Right atrium auricular region (tissue), 2 donors: ENCODE measurements around the gene LRRTM1. TPM values are rescaled to one million over a fixed set of nuclear protein-coding genes. Genes with fewer than 3 reads are reported as not detected.

Experiments
- DNase-seq: peaks from one replicate; pipeline ENCODE4 v3.0.0-alpha.2; 2019; ENCODE audit warnings: low spot score
- H3K27ac ChIP-seq, 2 donors: fragments of 200-600 bp; sonication (generic); 1 replicate in 1 of 2; 2 replicates in 1 of 2; pipeline ENCODE4 v1.5.1; 2016 to 2019
- H3K27me3 ChIP-seq, 2 donors: fragments of 200-600 bp; sonication (generic); one replicate each; pipeline versions ENCODE4 v1.5.1 to v1.6.0; 2017 to 2019
- H3K36me3 ChIP-seq: fragments of 200-600 bp; sonication (generic); one replicate; pipeline ENCODE4 v1.5.1; 2016
- H3K4me1 ChIP-seq, 2 donors: fragments of 200-600 bp; sonication (generic); one replicate each; pipeline versions ENCODE4 v1.5.1 to v1.6.0; 2017 to 2019
- H3K4me3 ChIP-seq, 2 donors: fragments of 200-600 bp; sonication (generic); 1 replicate in 1 of 2; 2 replicates in 1 of 2; pipeline ENCODE4 v1.5.1; 2017 to 2019; ENCODE audit warnings: mild to moderate bottlenecking in 1 of 2, moderate library complexity in 1 of 2
- H3K9me3 ChIP-seq, 2 donors: fragments of 200-600 bp; sonication (generic); one replicate each; pipeline ENCODE4 v1.5.1; 2019
- total RNA-seq, 2 donors: library from RNA; depleted of rRNA; stranded (reverse); fragments of >200 nt; gene quantifications; one replicate each; pipeline ENCODE4 v1.1.0, GENCODE V29; 2016
- TF ChIP-seq, protein P1 (sequence below), 2 donors: fragments of 200-600 bp; sonication (generic); IDR thresholded peaks; one replicate each; pipeline ENCODE4 v1.5.1; 2019; ENCODE audit warnings: antibody characterized with exemption in 2 of 2

Gene LRRTM1
- total RNA-seq, 2 donors from 2014 or later = 0.31 to 0.37 TPM

DNA sequence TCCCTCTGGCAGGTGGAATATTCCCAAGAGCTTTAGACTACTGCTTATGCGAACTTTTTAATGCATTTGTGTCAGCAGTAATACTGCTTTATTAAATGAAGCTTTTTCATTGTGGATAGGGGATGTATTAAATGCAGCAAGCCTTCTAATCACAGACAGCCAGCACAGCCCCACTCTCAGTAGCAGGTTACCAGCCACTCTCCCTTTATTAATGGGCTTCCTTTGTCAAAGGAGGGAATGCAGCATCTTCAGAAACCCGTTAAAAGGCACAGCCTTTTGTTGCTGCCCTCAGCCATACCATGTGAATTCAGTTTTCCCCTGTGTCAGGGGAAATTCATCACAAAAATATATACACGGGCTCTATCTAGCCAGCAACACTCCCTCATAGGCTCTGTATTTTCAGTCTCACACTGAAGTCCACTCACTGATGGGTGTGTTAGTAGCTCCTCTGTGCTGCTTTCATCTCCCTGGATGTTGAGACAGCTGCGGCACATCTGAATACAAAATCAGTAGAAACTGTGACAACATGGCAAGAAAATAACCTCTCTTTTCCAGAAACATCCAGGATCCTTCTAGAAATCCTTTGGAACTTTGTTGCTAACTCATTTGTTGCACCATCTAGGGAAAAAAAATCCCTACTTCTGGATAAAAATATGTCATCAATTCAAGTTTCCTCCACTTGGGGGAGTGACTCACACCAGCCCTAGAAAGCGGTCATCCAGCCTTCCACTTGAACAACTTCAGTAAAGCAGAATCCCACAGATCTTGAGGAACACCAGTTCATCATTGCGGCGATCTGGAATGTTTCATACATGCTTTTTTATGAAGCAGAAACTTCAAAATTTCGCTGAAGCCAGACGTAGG is 48.4 kb downstream of the LRRTM1 start:
- Histone ChIP-seq H3K27ac (no peak overlapping the region), H3K9me3 (no peaks in the 10 kb centered on the region), H3K4me1 (no peaks in the 10 kb centered on the region), H3K27me3 (no peaks in the 10 kb centered on the region), H3K4me3 (no peak overlapping the region), H3K36me3 (no peaks in the 10 kb centered on the region)
- TF ChIP-seq, protein P1, sequence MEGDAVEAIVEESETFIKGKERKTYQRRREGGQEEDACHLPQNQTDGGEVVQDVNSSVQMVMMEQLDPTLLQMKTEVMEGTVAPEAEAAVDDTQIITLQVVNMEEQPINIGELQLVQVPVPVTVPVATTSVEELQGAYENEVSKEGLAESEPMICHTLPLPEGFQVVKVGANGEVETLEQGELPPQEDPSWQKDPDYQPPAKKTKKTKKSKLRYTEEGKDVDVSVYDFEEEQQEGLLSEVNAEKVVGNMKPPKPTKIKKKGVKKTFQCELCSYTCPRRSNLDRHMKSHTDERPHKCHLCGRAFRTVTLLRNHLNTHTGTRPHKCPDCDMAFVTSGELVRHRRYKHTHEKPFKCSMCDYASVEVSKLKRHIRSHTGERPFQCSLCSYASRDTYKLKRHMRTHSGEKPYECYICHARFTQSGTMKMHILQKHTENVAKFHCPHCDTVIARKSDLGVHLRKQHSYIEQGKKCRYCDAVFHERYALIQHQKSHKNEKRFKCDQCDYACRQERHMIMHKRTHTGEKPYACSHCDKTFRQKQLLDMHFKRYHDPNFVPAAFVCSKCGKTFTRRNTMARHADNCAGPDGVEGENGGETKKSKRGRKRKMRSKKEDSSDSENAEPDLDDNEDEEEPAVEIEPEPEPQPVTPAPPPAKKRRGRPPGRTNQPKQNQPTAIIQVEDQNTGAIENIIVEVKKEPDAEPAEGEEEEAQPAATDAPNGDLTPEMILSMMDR (IDR thresholded peaks at IDR 0.05) = peak in 1 of 2 donors; percentile 44
- no peak for DNase-seq

DNA sequence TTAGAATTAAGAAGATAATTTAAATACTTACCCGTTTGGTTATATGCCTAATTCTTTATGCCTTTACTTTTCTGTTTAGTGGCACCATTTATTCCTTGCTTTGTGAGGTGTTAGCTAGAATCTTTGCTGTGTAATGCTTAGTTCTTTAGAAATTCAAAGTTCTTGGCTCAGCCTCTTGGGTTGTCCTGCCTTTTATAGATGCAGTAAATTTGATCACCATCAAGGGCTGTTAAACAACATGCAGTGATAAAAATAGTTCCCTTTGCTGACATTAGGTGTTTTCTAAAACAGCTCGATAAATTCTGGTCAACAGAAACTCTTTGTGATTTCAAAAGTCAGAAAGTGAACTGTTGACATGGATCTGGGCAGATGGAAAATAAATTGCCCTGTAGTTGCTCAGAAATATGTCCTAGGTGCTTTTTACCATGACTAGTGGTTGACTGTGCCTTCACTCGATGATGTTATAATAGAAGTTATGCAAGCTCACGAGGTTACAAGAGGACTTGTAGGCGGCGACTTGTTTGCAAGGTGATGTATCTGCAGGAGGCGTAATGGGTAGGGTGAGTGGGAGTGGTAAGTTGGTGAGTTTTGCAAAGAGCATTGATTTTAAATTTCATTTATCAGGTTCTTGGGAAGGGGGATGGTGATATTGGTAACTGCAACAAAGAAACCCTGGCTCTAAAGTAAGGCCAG is 52.1 kb downstream of the LRRTM1 start:
- Histone ChIP-seq H3K4me1 (no peaks in the 10 kb centered on the region), H3K27me3 (no peaks in the 10 kb centered on the region)

More for the DNA sequence above, 52.1 kb downstream of the LRRTM1 start:
- TF ChIP-seq, protein P1 (IDR thresholded peaks at IDR 0.05) = no peak
- DNase-seq = no peak
- no peak overlapping the region for H3K4me3 ChIP-seq
- H3K9me3 ChIP-seq = no peaks in the 10 kb centered on the region
- H3K27ac ChIP-seq = no peak overlapping the region
- H3K36me3 ChIP-seq = no peaks in the 10 kb centered on the region
